ENCODE results near the gene NOTO.

Gene NOTO

DNA sequence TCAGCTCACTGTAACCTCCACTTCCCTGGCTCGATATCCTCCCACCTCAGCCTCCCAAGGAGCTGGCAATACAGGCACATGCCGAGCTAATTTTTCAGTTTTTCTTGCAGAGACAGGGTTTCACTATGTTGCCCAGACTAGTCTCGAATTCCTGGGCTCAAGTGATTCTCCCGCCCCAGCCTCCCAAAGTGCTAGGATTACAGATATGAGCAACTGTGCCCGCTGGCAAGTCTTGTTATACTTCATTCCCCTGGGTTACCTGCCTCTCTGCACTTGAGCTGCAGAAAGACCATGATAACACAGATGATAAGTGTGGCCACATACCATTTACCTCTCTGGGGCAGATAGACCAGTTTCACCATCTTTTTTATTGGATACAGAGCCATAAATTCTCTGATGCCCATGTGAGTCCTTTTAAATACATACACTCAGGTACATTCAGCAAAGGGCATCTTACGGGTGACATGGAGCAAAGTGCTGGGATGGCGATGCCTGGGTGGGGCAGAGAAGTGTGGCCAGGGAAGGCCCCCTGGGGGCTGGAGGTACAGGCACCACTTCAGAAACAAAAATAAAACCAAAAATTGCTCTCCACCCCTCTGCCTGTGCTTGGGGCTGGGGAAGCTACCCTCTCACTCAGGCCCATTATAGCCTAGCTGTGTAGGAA is 52.1 kb downstream of the NOTO start:
- H3K9ac ChIP-seq (ENCODE audit: low read length), result no peak overlapping the region
- H3K4me3 ChIP-seq (ENCODE audit: low read length), result no peak overlapping the region
- H3K4me1 ChIP-seq (ENCODE audit: control insufficient read depth, insufficient read depth, low read length), result peaks cover 3% of the 10 kb centered on the region
- H3K9me3 ChIP-seq (ENCODE audit: control insufficient read depth, low read length), result no peaks in the 10 kb centered on the region
- H3K27me3 ChIP-seq (replicated peaks; ENCODE audit: control insufficient read depth, insufficient read depth, low read length), result no peaks in the 10 kb centered on the region
- H3K36me3 ChIP-seq (ENCODE audit: control insufficient read depth, insufficient read depth, low read length, severe bottlenecking), result peaks cover 52% of the 10 kb centered on the region
- no peak for DNase-seq (ENCODE audit: low read depth)

DNA sequence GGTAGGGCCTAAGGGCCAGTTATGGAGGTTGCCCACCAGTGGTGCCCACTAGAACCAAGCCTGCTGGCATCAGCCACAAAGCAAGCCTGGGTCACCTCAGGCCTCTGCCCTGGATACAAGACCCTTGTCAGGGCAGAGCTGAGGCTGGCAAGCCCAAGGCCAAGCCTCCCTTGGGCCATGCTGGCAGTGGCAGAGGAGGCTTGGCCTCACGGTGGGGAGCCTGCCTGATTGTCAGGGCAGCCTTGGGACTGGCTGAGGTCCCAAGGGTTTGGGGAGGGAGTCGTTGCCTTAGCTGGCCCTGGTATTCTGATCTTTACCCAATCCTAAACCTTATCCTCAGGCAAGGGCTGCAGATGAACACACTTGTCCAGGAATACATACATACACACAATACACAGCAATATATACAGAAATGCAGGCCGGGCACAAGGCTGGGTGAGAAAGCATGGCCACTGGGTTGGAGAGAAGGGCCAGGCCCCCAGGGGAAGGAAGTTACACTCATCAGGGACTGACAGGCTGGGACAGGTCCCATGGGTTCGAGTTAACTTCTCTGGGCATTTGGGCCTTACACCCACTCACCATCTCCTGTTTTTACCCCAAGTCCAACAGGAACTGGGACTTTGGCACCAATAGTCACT is 52.8 kb downstream of the NOTO start:
- no peaks in the 10 kb centered on the region for H3K9me3 ChIP-seq (ENCODE audit: control insufficient read depth, low read length)
- peaks cover 3% of the 10 kb centered on the region for H3K4me1 ChIP-seq (ENCODE audit: control insufficient read depth, insufficient read depth, low read length)
- peaks cover 46% of the 10 kb centered on the region for H3K36me3 ChIP-seq (ENCODE audit: control insufficient read depth, insufficient read depth, low read length, severe bottlenecking)

DNA sequence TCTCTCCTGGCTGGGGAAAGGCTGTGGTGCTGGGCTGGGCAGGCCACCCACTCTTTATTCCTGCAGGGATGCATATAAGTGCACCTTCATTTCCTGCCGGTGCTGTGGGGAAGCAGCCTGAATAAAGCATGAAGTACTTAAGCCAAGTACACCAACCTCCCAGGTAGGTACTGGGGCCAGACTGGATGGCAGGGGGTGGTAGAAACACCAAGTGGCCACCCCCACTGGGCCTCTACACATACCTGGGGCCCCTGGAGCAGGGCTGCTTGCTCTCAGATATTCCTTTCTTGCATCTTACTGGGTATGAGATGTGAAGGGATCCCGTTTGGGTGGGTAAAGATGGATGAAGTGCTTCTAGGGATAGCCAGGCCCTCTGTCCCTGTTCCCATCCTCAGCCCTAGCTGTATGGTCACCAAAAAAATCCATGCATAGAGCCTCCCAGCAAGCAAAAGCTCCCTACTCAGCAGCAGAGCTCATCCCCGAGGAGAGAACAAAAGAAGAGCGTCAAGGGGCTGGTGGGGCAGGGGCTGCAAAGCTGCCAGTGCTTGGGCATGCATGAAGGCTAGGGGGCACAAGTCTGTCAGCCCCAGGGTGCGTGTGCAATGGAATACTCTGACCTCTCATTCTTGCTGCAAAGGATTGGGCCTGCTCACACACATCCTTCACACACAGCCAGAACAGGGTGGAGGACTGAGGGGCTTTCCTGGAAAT is 53.7 kb downstream of the NOTO start:
- no peak overlapping the region for H3K9ac ChIP-seq (ENCODE audit: low read length)
- H3K36me3 ChIP-seq (ENCODE audit: control insufficient read depth, insufficient read depth, low read length, severe bottlenecking), result peaks cover 37% of the 10 kb centered on the region
- DNase-seq (ENCODE audit: low read depth), result no peak

More for the DNA sequence above, 52.8 kb downstream of the NOTO start:
- no peak overlapping the region for H3K9ac ChIP-seq (ENCODE audit: low read length)
- H3K27me3 ChIP-seq (replicated peaks; ENCODE audit: control insufficient read depth, insufficient read depth, low read length), result no peaks in the 10 kb centered on the region
- no peak for DNase-seq (ENCODE audit: low read depth)
- H3K4me3 ChIP-seq (ENCODE audit: low read length), result no peak overlapping the region

DNA sequence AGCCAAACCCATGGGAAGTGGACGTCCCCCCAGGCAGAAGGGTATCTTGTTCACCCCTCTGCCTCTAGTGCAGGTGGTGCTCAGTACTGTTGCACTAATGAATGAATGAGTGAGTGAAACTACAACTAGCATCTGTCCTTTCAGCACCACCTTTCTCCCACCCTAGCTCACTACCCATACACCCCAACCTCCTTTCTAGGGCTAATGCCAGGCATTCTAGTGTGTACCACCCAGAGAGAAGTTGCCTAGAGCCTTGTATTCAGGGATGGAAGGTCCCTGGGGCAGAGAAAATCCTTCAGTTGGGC is 54.2 kb downstream of the NOTO start:
- Histone ChIP-seq H3K36me3 (ENCODE audit: control insufficient read depth, insufficient read depth, low read length, severe bottlenecking) (peaks cover 32% of the 10 kb centered on the region), H3K9me3 (ENCODE audit: control insufficient read depth, low read length) (no peaks in the 10 kb centered on the region)
- DNase-seq (ENCODE audit: low read depth), result no peak

More for the DNA sequence above, 53.7 kb downstream of the NOTO start:
- Histone ChIP-seq H3K9me3 (ENCODE audit: control insufficient read depth, low read length) (no peaks in the 10 kb centered on the region), H3K27me3 (replicated peaks; ENCODE audit: control insufficient read depth, insufficient read depth, low read length) (no peaks in the 10 kb centered on the region), H3K4me1 (ENCODE audit: control insufficient read depth, insufficient read depth, low read length) (peaks cover 3% of the 10 kb centered on the region), H3K4me3 (ENCODE audit: low read length) (no peak overlapping the region)

DNA sequence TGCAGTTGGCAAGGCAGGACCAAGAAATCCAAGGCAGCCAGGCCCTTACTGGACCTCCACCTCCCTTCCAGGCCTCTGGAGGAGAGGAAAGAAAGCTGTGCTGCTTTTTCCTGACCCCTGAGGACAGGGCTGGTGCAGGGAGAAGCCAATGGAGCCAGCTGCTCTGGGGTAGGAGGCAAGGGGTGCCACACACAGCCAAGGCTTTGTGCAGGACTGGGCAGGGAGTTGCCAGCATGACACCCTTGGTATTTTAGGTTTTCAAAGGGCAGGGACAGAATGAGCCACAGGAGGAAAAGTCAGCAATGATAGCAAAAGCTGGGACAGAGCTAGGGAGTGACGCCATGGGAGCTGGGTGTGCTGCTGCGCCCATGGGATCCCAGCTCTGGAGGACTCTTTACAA is 54.6 kb downstream of the NOTO start:
- no peaks in the 10 kb centered on the region for H3K27me3 ChIP-seq (replicated peaks; ENCODE audit: control insufficient read depth, insufficient read depth, low read length)
- no peaks in the 10 kb centered on the region for H3K9me3 ChIP-seq (ENCODE audit: control insufficient read depth, low read length)
- no peak overlapping the region for H3K9ac ChIP-seq (ENCODE audit: low read length)
- H3K4me3 ChIP-seq (ENCODE audit: low read length), result no peak overlapping the region
- H3K4me1 ChIP-seq (ENCODE audit: control insufficient read depth, insufficient read depth, low read length), result peaks cover 3% of the 10 kb centered on the region
- peaks cover 28% of the 10 kb centered on the region for H3K36me3 ChIP-seq (ENCODE audit: control insufficient read depth, insufficient read depth, low read length, severe bottlenecking)
- no peak for DNase-seq (ENCODE audit: low read depth)

More for the DNA sequence above, 54.2 kb downstream of the NOTO start:
- Histone ChIP-seq H3K27me3 (replicated peaks; ENCODE audit: control insufficient read depth, insufficient read depth, low read length) (no peaks in the 10 kb centered on the region), H3K9ac (ENCODE audit: low read length) (no peak overlapping the region), H3K4me3 (ENCODE audit: low read length) (no peak overlapping the region), H3K4me1 (ENCODE audit: control insufficient read depth, insufficient read depth, low read length) (peaks cover 3% of the 10 kb centered on the region)

DNA sequence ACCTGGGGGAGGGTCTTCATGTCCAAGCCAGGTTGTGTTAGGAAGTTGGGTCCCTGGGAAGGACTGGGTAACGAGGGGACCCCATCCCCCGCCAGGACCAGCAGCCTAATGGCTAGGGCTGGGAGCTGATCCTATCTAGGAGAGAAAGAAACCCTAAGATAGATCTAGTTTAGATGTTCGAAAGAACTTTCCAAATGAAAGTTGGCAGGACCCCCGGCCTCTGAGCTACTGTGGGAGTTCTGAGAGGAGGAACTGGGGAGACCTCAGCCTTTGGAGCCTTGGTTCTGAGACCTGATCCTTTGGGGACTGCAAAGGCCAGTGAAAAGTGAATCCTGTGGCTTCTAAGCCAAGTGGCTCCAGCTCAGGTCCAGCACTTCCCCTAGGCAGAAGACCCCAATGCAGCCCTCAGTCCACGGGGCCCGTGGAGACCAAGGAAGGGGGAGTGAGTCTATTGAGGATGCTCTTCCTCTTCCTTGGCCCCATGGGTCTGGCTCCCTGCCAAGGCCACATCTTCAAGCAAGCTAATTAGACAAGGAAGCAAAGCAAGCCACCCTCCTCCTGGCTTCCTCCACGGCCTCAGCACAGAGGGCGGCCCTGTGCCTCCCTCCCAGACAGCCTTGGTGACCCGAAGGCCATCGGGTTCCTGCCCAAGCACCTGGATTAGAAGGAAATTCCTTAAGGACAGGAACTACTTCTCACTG is 55.2 kb downstream of the NOTO start:
- Histone ChIP-seq H3K9ac (ENCODE audit: low read length) (no peak overlapping the region), H3K27me3 (replicated peaks; ENCODE audit: control insufficient read depth, insufficient read depth, low read length) (no peaks in the 10 kb centered on the region), H3K4me1 (ENCODE audit: control insufficient read depth, insufficient read depth, low read length) (peaks cover 3% of the 10 kb centered on the region), H3K9me3 (ENCODE audit: control insufficient read depth, low read length) (no peaks in the 10 kb centered on the region), H3K4me3 (ENCODE audit: low read length) (no peak overlapping the region), H3K36me3 (ENCODE audit: control insufficient read depth, insufficient read depth, low read length, severe bottlenecking) (peaks cover 23% of the 10 kb centered on the region)
- DNase-seq (ENCODE audit: low read depth), result no peak

DNA sequence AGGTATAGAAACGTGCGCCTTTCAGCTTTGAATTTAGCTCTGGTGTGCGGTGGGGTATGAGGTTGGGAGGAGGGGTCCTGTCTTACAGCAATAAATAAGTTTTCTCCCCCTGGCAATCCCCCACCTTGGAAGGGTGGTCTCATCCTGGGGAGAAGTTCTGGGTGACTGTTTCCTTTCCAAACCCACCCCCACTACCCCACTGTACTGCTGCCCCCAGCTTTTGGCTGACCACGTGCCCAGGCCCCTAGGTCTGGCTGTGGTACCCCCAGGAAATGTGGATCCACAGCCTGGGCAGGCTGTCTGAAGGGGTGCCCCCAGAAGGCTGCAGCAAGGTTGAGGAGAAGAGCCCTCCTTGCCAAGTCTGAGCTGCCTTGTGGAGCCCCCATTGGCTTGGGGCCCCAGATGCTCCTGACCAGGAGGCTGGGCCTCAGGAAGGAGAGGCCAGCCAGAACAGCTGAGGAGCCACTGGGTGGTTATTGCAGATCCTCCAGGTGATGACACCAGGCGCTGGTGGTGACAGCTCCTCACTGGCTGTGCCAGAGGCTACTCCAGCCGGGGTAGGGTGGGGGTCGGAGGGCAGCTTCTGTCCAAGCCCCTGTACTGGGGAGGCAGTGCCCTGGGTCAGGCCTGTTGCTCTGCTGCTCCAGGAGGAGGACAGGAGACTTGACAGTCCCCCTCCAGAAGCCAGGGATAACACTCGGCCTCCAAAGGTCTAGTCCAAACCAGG is 56.0 kb downstream of the NOTO start:
- no peak overlapping the region for H3K4me3 ChIP-seq (ENCODE audit: low read length)
- DNase-seq (ENCODE audit: low read depth), result no peak
- H3K36me3 ChIP-seq (ENCODE audit: control insufficient read depth, insufficient read depth, low read length, severe bottlenecking), result peaks cover 16% of the 10 kb centered on the region
- no peak overlapping the region for H3K9ac ChIP-seq (ENCODE audit: low read length)
- no peaks in the 10 kb centered on the region for H3K9me3 ChIP-seq (ENCODE audit: control insufficient read depth, low read length)
- peaks cover 3% of the 10 kb centered on the region for H3K4me1 ChIP-seq (ENCODE audit: control insufficient read depth, insufficient read depth, low read length)
- H3K27me3 ChIP-seq (replicated peaks; ENCODE audit: control insufficient read depth, insufficient read depth, low read length), result no peaks in the 10 kb centered on the region

DNA sequence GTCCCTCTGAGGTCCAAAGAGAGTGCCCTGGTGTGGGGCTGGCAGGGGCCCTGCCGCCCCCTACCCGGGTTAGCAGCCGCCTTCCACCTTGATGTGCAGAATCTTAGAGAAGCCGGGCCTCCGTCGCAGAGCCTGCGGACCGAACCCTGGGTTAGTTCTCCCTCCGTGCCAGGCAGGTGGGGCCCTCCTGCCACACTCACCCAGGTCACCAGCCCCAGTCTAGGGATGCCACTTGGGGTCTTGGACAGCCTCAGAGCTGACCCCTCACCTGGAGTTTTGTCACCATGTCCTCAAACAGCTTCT is 56.5 kb downstream of the NOTO start:
- no peaks in the 10 kb centered on the region for H3K27me3 ChIP-seq (replicated peaks; ENCODE audit: control insufficient read depth, insufficient read depth, low read length)
- H3K9me3 ChIP-seq (ENCODE audit: control insufficient read depth, low read length), result no peaks in the 10 kb centered on the region
- peaks cover 3% of the 10 kb centered on the region for H3K4me1 ChIP-seq (ENCODE audit: control insufficient read depth, insufficient read depth, low read length)
- no peak overlapping the region for H3K4me3 ChIP-seq (ENCODE audit: low read length)
- peaks cover 10% of the 10 kb centered on the region for H3K36me3 ChIP-seq (ENCODE audit: control insufficient read depth, insufficient read depth, low read length, severe bottlenecking)
- no peak for DNase-seq (ENCODE audit: low read depth)
- no peak overlapping the region for H3K9ac ChIP-seq (ENCODE audit: low read length)

DNA sequence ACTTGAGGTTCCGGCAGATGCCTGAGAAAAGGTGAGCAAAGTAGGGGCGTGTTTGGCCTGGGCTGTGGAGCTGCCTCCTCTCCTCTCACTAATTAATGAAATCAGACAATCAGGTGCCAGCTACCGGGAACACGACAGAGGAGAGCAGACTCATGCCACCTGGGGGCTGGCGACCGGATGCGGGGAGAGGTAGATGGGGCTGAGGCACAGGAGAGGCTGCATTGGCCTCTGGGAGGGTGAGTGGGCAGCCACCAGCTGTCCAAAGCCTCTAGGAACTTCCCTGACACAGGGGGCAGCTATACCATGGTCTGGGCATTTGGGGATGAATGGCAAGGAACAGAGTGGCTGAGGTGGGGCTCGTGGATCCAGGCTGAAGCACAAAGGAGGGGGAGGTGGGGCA is 56.9 kb downstream of the NOTO start:
- Histone ChIP-seq H3K36me3 (ENCODE audit: control insufficient read depth, insufficient read depth, low read length, severe bottlenecking) (peaks cover 6% of the 10 kb centered on the region), H3K9me3 (ENCODE audit: control insufficient read depth, low read length) (no peaks in the 10 kb centered on the region), H3K4me1 (ENCODE audit: control insufficient read depth, insufficient read depth, low read length) (peaks cover 3% of the 10 kb centered on the region), H3K9ac (ENCODE audit: low read length) (no peak overlapping the region), H3K27me3 (replicated peaks; ENCODE audit: control insufficient read depth, insufficient read depth, low read length) (no peaks in the 10 kb centered on the region), H3K4me3 (ENCODE audit: low read length) (no peak overlapping the region)
- DNase-seq (ENCODE audit: low read depth), result no peak

DNA sequence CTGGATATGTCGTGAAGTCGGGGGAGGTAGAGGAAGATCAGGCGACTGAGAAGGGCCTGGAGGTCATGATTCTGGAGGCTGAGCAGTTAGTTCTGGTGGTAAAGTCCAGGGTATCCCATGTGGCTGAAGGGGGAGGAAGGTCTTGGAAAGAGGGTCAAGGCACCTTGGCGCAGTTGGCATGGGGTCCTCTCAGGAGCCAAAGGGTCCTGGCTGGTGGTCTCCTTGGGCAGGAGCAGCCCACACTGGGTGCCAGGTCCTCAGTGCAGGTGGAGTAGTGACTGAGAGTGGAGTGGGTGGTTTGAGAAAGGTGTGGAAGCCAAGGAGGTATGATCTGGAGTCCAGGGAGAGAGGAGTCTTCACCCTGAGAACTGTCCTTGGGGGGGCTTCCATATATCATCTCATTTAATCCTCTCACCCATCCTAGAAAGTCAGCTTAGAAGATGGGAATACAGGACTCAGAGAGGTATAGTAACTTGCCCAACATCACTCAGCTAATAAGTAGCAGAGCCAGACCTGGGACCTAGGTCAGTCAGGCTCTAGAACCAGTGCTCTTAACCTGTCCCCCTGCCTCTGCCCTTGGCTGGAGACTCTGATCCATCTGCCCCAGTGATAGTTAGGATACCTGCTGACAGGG is 57.4 kb downstream of the NOTO start:
- peaks cover under 1% of the 10 kb centered on the region for H3K36me3 ChIP-seq (ENCODE audit: control insufficient read depth, insufficient read depth, low read length, severe bottlenecking)
- H3K9ac ChIP-seq (ENCODE audit: low read length), result no peak overlapping the region
- peaks cover 2% of the 10 kb centered on the region for H3K4me1 ChIP-seq (ENCODE audit: control insufficient read depth, insufficient read depth, low read length)
- DNase-seq (ENCODE audit: low read depth), result no peak
- no peaks in the 10 kb centered on the region for H3K9me3 ChIP-seq (ENCODE audit: control insufficient read depth, low read length)
- H3K27me3 ChIP-seq (replicated peaks; ENCODE audit: control insufficient read depth, insufficient read depth, low read length), result no peaks in the 10 kb centered on the region
- no peak overlapping the region for H3K4me3 ChIP-seq (ENCODE audit: low read length)

Data from adipocyte (in vitro differentiated cells).